ENCODE data around the gene HAUS7. TPM values are rescaled to one million over a fixed set of nuclear protein-coding genes. Genes with fewer than 3 reads are reported as not detected.
A peak's percentile ranks its signal among the peaks of the same experiment; 100 is the strongest.

HAUS7 gene
- total and polyA plus RNA-seq, 2 of the 8 experiments (the other 6 are each of a cell fraction or from before 2014, with no cell fraction given): 45.4 to 54.0 TPM

- TF ChIP-seq SIN3A (conservative IDR thresholded peaks at IDR 0.05 in 1 of 2, IDR thresholded peaks at IDR 0.05 in 1 of 2; ENCODE audit: low read depth in 1 of 2, low read length in 2 of 2) (0 out of 4 replicates have a peak, but pooled peaks of 1 of the 2 experiments have one; percentile 7), YY1 (IDR thresholded peaks at IDR 0.05; ENCODE audit: low read depth, low read length) (0 out of 2 replicates have a peak, but pooled peaks have one; percentile 33), SRF (IDR thresholded peaks at IDR 0.05; ENCODE audit: low read depth, low read length) (peak; percentile 65), NRF1 (IDR thresholded peaks at IDR 0.05; ENCODE audit: low read depth, low read length) (no peak), JUN (IDR thresholded peaks at IDR 0.05; ENCODE audit: low read depth, low read length) (no peak), SP4 (IDR thresholded peaks at IDR 0.05; ENCODE audit: low read length) (no peak), CEBPB (IDR thresholded peaks at IDR 0.05; ENCODE audit: low read depth, low read length) (no peak), CBX8 (IDR thresholded peaks at IDR 0.05; ENCODE audit: borderline replicate concordance, low read depth, low read length) (no peak), FOSL1 (IDR thresholded peaks at IDR 0.05; ENCODE audit: insufficient read depth, low read depth, low read length) (no peak), SP2 (IDR thresholded peaks at IDR 0.05; ENCODE audit: low read length) (no peak; the same call in 1 of the 2 replicates), POU5F1 (IDR thresholded peaks at IDR 0.05; ENCODE audit: low read depth, low read length) (no peak), NANOG (IDR thresholded peaks at IDR 0.05; ENCODE audit: insufficient read depth, low read depth, low read length, poor library complexity, severe bottlenecking) (no peak), RFX5 (IDR thresholded peaks at IDR 0.05; ENCODE audit: borderline replicate concordance, low read depth, low read length) (no peak), ZNF274 (IDR thresholded peaks at IDR 0.05; ENCODE audit: borderline replicate concordance, extremely low read depth, low read length) (no peak)
These were observed at the start of gene HAUS7 (continued) for GRCh38 chrX:153470411-153471363.
